ENCODE results near the gene PGM1.
A peak's percentile ranks its signal among the peaks of the same experiment; 100 is the strongest.

The PGM1 gene

GRCh38 chr1:63630238-63630637 is 37.0 kb downstream of the PGM1 start:
- DNase-seq (ENCODE audit: low read depth): peak; percentile 73
- TF ChIP-seq CTCF (IDR thresholded peaks at IDR 0.05; ENCODE audit: insufficient read depth, low read depth, low read length, missing control alignments): no peak

GRCh38 chr1:63630666-63631065 is 37.5 kb downstream of the PGM1 start:
- DNase-seq (ENCODE audit: low read depth): peak; percentile 70
- TF ChIP-seq CTCF (IDR thresholded peaks at IDR 0.05; ENCODE audit: insufficient read depth, low read depth, low read length, missing control alignments): no peak
- H3K4me3 ChIP-seq (ENCODE audit: low read length): no peak overlapping the region

More at GRCh38 chr1:63630238-63630637, 37.0 kb downstream of the PGM1 start:
- no peak overlapping the region for H3K4me3 ChIP-seq (ENCODE audit: low read length)

- TF ChIP-seq CTCF (IDR thresholded peaks at IDR 0.05; ENCODE audit: insufficient read depth, low read depth, low read length, missing control alignments): no peak
- H3K4me3 ChIP-seq (ENCODE audit: low read length): no peak overlapping the region
- DNase-seq (ENCODE audit: low read depth): no peak
Observed at GRCh38 chr1:63632110-63632509, 38.9 kb downstream of the PGM1 start.

GRCh38 chr1:63633281-63633680 is 40.1 kb downstream of the PGM1 start:
- no peak for TF ChIP-seq CTCF (IDR thresholded peaks at IDR 0.05; ENCODE audit: insufficient read depth, low read depth, low read length, missing control alignments)
- H3K4me3 ChIP-seq (ENCODE audit: low read length): no peak overlapping the region
- DNase-seq (ENCODE audit: low read depth): no peak

- no peak for DNase-seq (ENCODE audit: low read depth)
- TF ChIP-seq CTCF (IDR thresholded peaks at IDR 0.05; ENCODE audit: insufficient read depth, low read depth, low read length, missing control alignments): no peak
- no peak overlapping the region for H3K4me3 ChIP-seq (ENCODE audit: low read length)
Observed at GRCh38 chr1:63634471-63634870, 41.3 kb downstream of the PGM1 start.

- no peak overlapping the region for H3K4me3 ChIP-seq (ENCODE audit: low read length)
- no peak for DNase-seq (ENCODE audit: low read depth)
- no peak for TF ChIP-seq CTCF (IDR thresholded peaks at IDR 0.05; ENCODE audit: insufficient read depth, low read depth, low read length, missing control alignments)
Observed at GRCh38 chr1:63635681-63636080, 42.5 kb downstream of the PGM1 start.
